Activated CD4-positive, CD25-positive, alpha-beta regulatory T cell treated with anti-CD3 and anti-CD28 coated beads, Interleukin-2, amount 50 U/mL, for 16 hours (primary cell): Measurements from ENCODE around the gene RNF145.

Source experiments
- DNase-seq: peaks from one replicate; pipeline ENCODE4 v3.0.0-alpha.2; 2020; ENCODE audit warnings: low read depth, low spot score

Gene RNF145

GRCh38 chr5:159217236-159217635, 7.9 kb upstream of the RNF145 start:
- DNase-seq: no peak

GRCh38 chr5:159216454-159216853, 7.1 kb upstream of the RNF145 start:
- DNase-seq: no peak

DNA sequence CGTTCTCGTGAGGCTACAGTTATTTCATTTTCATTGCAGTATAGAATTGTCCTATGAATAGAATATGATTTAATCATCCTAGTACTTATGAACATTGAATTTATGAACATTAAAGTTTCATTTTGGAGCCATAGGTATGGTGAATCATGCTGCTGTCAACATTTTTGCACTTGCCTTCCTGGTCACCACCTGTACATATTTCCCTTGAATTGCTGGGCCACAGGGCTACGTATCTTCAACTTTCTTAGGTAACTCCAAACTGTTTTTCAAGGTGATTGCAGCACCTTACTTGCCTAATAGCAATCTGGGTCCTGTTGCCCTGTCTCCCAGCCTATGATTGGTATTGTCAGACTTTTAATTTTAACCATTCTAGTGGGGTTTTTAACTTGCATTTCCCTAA, 6.5 kb upstream of the RNF145 start:
- DNase-seq: no peak

DNA sequence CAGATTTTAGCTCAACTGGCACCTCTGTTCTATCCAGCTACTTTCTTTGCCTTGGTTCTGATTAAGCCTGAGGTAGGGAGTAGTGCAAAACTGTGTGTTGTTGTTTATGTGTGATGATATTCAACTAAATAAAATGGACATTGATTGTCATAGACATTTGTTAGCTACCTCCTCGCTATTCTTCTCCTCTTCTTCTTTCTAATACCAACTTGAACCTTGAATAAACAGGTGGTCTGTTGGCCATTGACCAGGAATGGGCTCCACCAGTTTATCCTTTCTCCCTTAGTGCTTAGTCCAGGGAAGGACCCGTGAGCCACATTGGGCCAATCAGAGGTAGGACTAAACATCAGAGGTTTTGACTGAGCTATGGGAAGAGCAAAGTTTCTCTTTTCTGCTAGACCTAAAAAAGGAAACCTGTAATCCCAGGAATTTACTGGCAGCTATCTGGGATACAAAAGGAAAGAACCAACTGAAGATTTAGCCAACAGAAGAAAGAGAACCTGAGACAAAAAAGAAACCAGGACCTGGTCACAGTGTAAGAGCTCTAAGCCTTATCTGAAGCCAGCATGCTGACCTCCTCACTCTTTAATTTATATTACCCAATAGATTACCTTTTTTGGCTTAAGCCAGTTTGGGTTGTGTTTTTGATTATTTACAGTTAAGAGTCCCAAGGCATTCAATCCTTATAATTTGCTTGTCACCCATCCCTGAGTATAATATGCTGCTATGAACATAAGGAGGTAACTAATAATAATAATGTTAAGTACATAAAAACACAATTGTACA, 5.3 kb upstream of the RNF145 start:
- no peak for DNase-seq

- no peak for DNase-seq
Measured at GRCh38 chr5:159212657-159213462, 3.5 kb upstream of the RNF145 start.

- DNase-seq: no peak
Measured at GRCh38 chr5:159211729-159212174, 2.4 kb upstream of the RNF145 start.

GRCh38 chr5:159210846-159211245, 1.5 kb upstream of the RNF145 start:
- DNase-seq: no peak

DNA sequence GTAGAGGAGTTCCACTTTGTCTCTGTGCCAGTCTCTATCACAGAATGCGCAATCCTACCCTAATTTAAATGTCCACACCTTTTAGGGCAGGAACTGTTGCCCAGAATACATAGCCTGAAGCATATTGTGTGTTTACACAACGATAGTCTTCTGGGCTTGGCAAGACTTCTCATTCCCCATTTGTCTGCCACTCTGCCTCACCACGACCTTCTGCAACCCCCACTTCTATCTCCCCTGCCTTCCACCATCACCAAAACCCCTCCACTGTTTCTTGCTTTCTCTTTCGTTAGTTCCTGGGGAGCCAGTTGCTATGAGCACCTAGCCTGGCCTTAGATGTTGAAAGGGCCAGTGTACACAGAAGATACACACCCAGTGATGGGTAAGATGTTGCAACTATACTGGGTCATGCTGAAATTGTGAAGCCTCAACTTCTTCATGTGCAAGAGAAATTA, 883 bp upstream of the RNF145 start:
- no peak for DNase-seq

- DNase-seq: no peak
Measured at GRCh38 chr5:159208514-159209437, 577 bp downstream of the RNF145 start.

- peak; percentile 57 for DNase-seq
Measured at GRCh38 chr5:159207686-159208513, 1.5 kb downstream of the RNF145 start.

DNA sequence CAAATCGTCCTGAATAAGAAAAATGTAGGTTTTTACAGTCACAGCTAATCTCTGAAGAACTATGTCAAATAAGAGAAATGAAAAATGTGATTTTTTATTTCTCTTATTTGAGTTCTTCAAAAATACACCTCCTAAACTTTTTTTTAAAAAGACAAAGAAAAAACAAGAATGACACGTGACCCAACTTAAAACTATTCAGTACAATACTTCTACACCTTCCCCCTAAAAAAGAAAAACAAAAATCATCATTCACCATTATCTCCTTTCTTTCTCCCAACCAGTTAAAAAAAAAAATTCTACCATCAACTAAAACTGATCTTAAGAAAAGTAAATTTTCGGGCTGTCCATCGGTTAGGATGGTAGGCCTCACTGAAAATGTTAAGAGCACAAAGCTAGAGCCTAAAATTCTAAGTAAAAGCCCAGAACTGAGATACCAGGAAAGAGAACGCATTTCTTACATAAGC, 2.1 kb downstream of the RNF145 start:
- no peak for DNase-seq

GRCh38 chr5:159206818-159207217, 2.5 kb downstream of the RNF145 start:
- DNase-seq: no peak

DNA sequence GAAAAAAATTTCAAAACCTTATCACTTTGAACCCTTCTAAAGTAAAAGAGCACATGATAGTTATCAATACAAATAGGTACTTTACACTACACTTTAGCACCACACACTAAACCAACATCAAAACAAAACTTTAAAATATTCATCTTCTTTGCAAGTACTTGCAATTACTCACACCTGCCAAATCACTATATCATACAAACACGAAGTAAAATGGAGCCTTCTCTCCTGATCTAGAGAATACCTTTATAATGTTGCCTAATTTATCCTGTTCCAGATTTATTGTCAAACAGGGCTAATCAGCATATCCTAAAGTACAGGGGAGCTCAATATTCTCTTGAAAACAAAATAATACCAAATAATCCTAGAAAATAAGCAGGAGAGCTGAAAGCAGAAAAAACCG, 3.0 kb downstream of the RNF145 start:
- DNase-seq: no peak

DNA sequence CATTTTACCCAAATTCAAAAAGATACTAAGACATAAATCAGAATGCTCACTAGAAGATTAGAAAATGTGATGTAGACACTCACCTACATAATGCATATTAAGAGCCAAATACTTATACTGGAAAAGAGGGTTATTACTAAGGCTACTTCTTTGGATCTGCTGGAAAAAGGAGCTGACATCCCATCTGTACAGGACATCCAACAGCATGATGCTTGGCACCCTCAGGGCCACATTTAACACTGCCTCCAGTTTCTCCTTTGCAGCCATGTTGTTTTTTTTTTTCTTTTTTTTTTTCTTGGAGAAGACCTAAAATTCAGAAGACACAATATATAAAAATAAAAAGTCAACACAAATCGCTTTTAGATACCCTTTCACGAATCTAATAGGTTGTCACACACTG, 6.0 kb downstream of the RNF145 start:
- no peak for DNase-seq

GRCh38 chr5:159202151-159202550, 7.2 kb downstream of the RNF145 start:
- no peak for DNase-seq

DNA sequence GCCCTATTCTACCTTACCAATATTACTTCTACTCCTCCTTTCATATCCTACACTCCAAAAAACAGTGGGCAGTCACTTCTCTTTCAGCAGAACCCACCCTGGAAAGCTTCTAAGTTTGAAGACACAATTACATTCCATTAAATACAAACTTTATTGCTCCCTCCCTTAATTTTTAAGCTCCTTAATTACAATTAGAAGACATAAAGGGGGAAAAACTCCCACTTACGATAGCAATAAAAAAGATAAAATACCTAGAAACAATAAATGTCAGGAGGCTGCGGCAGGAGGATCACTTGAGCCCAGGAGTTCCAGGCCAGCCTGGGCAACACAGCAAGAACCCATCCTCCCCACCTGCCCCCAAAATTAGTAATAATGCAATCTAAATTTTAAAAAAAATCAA, 9.6 kb downstream of the RNF145 start:
- DNase-seq: no peak

DNA sequence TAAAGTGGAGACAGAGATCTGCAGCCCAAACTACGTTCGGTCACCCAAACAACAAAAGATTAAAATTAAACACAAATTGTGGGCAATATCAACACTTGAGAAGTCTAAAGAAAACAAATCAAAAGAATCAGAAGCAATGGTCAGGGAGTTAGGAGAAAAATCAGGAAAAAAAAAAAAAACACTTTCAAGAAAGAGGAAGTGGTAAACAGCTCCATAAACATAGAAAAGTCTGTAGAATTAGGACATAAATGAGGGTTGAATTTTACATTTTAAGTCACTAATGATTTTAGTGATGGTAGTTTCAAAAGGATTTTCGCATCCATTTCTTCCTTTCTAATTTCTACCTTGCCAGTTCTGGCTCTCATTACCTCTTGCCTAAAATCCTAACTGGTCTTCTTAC, 10.1 kb downstream of the RNF145 start:
- DNase-seq: no peak

- no peak for DNase-seq
Measured at GRCh38 chr5:159198063-159199036, 11.0 kb downstream of the RNF145 start.

DNA sequence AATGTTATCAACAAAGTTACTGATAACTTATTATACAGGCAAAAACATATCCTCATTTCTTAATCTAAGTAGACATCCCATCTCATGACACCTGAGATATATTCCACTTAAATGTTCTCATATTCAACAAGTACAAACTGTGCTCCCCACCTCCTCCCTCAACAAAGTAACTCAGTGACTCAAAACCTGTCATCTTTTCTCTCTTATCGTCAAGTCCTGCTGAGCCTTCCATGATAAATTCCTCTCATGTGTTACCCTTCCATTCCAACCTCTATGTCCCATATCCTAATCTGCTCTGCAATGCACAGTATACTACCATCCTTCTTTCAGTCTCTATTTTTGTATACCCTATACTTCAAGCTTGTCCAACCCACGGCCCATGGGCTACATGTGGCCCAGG, 13.6 kb downstream of the RNF145 start:
- no peak for DNase-seq

GRCh38 chr5:159190170-159190569, 19.2 kb downstream of the RNF145 start:
- DNase-seq: no peak
